ENCODE results near the gene FUT7.

The FUT7 gene

DNA sequence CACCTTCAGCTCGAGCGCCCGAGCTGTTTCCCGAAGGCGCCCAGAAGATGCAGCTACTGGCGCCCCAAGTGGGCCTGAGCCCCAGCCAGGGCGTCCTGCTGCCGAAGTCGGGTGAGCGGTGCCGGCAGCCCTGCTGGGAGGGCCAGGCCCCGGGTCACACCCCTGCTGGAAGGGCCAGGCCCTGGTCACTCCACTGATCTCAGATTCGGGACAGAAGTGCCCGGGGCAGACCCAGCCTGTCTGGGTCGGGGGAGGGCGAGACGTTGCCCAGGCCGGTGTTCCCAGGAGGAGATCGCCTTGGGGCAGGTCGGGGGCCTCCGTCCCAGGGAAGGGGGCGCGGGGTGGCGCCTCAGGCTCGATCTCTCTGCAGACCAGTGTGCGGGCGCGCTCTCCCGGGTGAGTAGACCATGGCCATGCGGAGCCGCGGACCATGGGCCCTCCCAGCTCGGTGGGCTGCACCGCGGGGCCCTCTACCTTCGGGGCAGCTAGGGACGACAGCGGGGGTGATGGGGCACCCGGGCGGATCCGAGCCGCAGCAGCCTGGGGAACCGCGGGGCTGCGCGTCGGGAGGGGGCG is 46.8 kb downstream of the FUT7 start:
- no peak for DNase-seq (ENCODE audit: low read depth in 2 of 2, low spot score in 1 of 2)

- no peak for DNase-seq (ENCODE audit: low read depth in 2 of 2, low spot score in 1 of 2)
Measured at GRCh38 chr9:136984464-136985026, 47.3 kb downstream of the FUT7 start.

DNA sequence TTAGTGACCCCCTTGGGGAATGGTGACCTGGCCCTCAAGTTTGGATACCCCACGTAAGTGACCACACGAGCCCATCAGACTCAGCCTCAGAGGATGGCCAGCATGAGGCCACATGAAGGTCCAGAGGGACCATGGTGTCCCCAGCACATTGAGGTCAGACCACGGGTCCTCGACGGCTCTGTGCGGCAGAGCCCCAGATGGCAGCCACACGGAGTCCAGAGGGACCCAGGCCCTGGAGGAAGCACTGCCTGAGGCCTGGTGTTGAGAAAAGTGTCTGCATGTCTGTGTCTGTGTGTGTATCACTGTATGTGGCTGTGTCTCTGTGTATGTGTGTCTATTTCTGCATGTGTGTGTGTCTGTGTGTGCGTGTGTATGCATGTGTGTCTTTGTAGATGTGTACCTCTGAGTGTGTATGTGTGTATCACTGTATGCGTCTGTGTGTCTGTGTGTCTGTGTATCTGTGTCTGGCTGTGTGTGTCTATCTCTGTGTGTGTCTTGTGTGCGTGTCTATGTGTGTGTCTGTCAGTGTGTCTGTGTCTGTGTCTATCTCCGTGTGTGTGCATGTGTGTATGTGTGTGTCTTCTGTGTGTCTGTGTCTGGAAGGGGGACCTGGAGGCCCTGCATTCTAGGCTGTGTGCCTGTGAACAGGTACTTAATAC is 48.1 kb downstream of the FUT7 start:
- no peak for DNase-seq (ENCODE audit: low read depth in 2 of 2, low spot score in 1 of 2)

- no peak for DNase-seq (ENCODE audit: low read depth in 2 of 2, low spot score in 1 of 2)
Measured at GRCh38 chr9:136983167-136983566, 48.7 kb downstream of the FUT7 start.

DNA sequence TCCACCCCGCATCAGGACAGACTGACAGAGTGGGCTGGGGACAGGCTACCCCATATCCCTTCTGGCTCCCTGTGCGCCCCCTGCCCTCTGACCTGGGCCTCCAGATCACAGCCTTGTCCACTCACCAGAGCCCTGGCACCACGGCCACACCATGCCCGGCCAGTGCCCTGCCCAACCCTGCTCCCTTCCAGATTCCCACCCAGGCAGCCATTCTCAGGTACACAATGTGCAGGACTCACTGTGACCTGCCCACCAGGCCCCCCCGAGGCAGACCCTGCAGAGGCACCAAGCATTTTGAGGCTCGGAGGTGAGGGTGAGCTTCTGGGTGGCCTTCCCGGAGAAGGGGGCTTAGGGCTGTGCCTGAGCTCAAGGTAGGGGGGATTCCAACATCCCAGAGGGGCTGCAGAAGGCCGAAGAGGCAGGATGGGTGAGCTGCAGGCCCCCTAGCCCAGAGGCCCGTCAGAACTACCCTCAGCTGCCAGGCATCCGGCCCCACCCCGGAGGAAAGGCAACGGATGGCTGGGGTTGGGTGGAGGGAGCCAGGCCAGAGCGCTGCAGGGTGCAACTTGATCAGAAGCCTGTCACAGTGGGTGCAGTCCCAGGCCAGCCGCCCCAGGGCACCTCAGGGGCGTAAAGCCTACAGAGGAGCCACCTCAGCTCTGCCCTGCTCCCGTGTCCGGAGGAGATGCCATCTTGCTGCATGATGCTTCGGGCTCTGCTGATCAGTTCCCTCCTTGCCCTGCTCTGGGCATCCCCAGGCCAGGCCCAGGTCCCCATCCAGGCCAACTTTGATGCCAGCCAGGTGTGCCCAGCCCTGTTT is 49.4 kb downstream of the FUT7 start, which contains the start of gene LCNL1:
Gene LCNL1, plus strand, starts transcription at position 762 of the 820 bp plus-strand sequence. CDS start 594 bp downstream, outside the sequence.
- DNase-seq (ENCODE audit: low read depth in 2 of 2, low spot score in 1 of 2), result no peak

GRCh38 chr9:136981588-136982231 is 50.2 kb downstream of the FUT7 start:
- no peak for DNase-seq (ENCODE audit: low read depth in 2 of 2, low spot score in 1 of 2)

DNA sequence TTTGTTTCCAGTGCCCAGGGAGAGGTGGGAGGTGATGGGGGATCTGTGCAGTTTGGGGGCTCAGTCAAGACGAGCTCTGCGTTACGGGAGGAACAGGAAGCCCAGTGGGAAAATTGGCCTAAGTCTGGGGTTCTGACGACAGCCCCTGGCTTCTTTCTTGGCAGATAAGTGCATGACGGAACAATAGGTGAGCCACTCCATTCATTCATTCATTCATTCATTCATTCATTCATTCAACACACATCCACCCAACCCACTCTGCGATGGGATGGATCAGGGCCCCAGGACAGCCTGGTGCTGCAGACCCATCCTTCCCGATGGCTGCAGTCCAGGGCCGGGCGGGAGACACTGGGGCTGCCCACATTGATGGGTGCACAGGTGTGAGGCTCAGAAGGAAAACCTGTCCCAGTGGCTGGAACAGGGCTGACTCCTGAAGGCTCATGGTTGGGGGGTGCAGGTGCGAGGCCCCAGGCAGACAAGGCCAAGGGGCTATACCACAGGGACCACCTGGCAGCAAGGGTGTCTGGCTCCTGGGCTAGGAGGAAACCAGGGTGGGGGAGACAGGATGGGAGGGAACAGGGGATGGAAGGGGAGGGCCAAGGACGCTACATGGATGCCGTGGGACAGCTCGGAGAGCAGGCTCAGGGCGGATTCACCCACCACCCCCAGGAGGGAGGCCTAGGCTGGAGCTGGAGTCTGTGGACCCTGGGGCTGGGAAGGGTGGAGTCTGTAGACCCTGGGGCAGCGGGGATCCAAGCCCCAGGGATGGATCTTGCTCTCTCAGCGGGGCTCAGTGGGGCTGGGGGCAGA is 51.0 kb downstream of the FUT7 start:
- DNase-seq (ENCODE audit: low read depth in 2 of 2, low spot score in 1 of 2), result no peak

Measured in stimulated activated CD8-positive, alpha-beta memory T cell treated with anti-CD3 and anti-CD28 coated beads, Interleukin-4, amount 100 ng/mL, for 1 hour (primary cell).